Measurements from ENCODE around the gene SEH1L.
A peak's percentile ranks its signal among the peaks of the same experiment; 100 is the strongest.
"Not testable (repeated sequence)": the region's sequence is repeated elsewhere in the genome, so short reads cannot be mapped to it uniquely, and the experiment has no call there.

Gene SEH1L

DNA sequence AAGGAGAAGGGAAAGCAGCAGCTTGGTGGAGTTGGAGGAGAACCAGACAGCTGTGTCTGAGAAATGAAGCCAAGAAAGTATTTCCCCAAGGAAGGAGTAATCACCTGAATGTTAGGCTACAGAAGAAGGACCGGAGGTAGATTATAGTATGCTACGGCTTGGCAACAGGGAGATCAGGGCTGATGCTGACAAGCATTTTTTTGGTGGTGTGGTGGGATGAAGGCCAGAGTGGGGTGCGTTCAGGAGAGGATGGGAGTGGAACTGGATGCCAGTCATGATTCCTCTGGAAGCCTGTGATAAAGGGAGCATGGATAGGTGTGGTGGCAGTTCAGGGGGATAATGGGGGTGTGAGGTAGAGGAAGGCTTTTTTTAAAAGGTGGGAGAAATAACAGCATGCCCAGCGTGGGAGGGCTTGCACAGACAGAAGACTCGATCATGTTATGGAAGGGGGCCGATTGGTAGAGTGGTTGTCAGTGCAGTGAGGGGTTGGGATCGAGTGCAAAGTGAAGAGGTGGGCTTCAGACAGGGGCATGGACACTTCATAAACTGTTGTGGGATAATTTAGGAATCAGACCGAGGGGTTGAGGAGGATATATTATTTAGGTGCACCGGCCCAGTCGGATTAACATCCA is 49.0 kb downstream of the SEH1L start:
- peaks cover 90% of the 10 kb centered on the region for H3K79me2 ChIP-seq (ENCODE audit: insufficient read depth, low read length)
- no peak overlapping the region for H2AFZ ChIP-seq (ENCODE audit: low read length)
- no peak overlapping the region for H3K4me2 ChIP-seq (ENCODE audit: low read length)
- peaks cover 34% of the 10 kb centered on the region for H3K4me1 ChIP-seq (ENCODE audit: insufficient read depth, low read length, severe bottlenecking)
- TF ChIP-seq EZH2 (IDR thresholded peaks at IDR 0.05; ENCODE audit: borderline replicate concordance, low read length), result no peak
- H3K36me3 ChIP-seq (ENCODE audit: insufficient read depth, low read length), result peaks cover 45% of the 10 kb centered on the region
- H3K4me3 ChIP-seq (ENCODE audit: low read depth, low read length, poor library complexity, severe bottlenecking), result no peak overlapping the region
- no peaks in the 10 kb centered on the region for H4K20me1 ChIP-seq (ENCODE audit: insufficient read depth, low read length)
- no peak overlapping the region for H3K9ac ChIP-seq (ENCODE audit: low read length)
- no peaks in the 10 kb centered on the region for H3K27me3 ChIP-seq (ENCODE audit: insufficient read depth, low read length)
- H3K27ac ChIP-seq (ENCODE audit: low read depth, low read length, poor library complexity, severe bottlenecking), result no peak overlapping the region
- H3K9me3 ChIP-seq (ENCODE audit: low read length), result no peaks in the 10 kb centered on the region
- H3K9me2 ChIP-seq (ENCODE audit: low read depth, low read length), result no peaks in the 10 kb centered on the region
- H3F3A ChIP-seq (ENCODE audit: insufficient read depth, low read length), result no peaks in the 10 kb centered on the region

DNA sequence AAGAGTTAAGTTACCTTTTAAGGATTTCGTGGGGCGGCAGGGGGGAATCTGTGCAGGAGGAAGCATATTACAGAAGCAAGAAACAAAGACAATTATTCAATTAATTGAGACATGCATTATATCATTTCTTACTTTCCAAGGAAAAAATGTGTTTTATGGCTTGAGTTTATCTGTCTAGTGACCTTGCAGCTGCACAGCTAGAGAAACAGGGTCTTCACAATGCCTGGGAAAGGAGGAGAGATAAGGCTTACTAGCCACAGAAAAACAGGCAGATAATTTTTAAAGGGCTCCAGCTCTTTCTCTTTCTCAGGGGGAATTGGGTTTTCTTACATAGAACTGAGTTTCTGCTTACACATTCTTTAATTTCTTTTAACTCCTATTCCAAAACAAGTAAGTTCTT is 49.5 kb downstream of the SEH1L start:
- not testable (repeated sequence) for H3K4me3 ChIP-seq (ENCODE audit: low read depth, low read length, poor library complexity, severe bottlenecking); H3F3A ChIP-seq (ENCODE audit: insufficient read depth, low read length); H4K20me1 ChIP-seq (ENCODE audit: insufficient read depth, low read length); H3K9me2 ChIP-seq (ENCODE audit: low read depth, low read length); H3K9ac ChIP-seq (ENCODE audit: low read length); H3K4me2 ChIP-seq (ENCODE audit: low read length); H3K27ac ChIP-seq (ENCODE audit: low read depth, low read length, poor library complexity, severe bottlenecking); H3K27me3 ChIP-seq (ENCODE audit: insufficient read depth, low read length); H2AFZ ChIP-seq (ENCODE audit: low read length); H3K9me3 ChIP-seq (ENCODE audit: low read length)
- Histone ChIP-seq H3K79me2 (ENCODE audit: insufficient read depth, low read length) (peaks cover 85% of the 10 kb centered on the region), H3K36me3 (ENCODE audit: insufficient read depth, low read length) (peaks cover 47% of the 10 kb centered on the region), H3K4me1 (ENCODE audit: insufficient read depth, low read length, severe bottlenecking) (peaks cover 33% of the 10 kb centered on the region)

DNA sequence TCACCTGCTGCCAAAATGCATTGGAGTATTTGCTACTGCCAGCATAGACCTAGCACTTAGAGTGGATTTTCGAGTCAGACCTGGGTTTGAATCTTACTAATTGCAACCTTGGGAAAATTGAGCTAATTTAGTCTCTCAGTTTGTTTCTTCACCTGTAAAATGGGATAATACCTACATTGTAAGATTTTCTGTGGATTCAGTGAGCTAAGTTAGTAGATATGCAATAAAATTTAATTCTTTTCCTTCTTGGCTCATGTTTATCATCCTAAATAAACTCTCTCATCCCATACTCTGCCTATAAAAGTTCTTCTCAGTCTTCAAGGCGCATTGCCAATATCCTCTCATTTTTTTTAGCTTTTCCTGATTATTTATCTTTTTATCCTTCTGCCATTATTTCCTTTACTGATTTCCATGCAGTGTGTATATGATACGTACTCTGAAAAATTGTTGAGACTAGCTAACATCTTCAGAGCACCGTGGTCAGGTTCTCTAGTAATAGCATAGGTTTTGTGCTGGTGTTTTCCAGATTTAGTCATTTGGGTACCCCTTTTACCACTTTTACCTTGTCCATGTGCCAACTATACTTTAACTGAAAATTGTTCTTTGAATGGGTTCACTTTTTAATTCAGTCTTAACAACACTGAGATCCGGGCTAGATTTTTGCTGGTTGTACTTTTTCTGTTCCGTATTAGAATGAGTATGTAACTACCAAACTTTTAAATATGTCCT is 50.7 kb downstream of the SEH1L start:
- Histone ChIP-seq H3K79me2 (ENCODE audit: insufficient read depth, low read length) (peaks cover 73% of the 10 kb centered on the region), H3K9ac (ENCODE audit: low read length) (no peak overlapping the region), H3K4me3 (ENCODE audit: low read depth, low read length, poor library complexity, severe bottlenecking) (no peak overlapping the region), H3K4me2 (ENCODE audit: low read length) (no peak overlapping the region), H3K27me3 (ENCODE audit: insufficient read depth, low read length) (no peaks in the 10 kb centered on the region), H3K27ac (ENCODE audit: low read depth, low read length, poor library complexity, severe bottlenecking) (no peak overlapping the region), H3K9me2 (ENCODE audit: low read depth, low read length) (no peaks in the 10 kb centered on the region), H4K20me1 (ENCODE audit: insufficient read depth, low read length) (no peaks in the 10 kb centered on the region), H3K4me1 (ENCODE audit: insufficient read depth, low read length, severe bottlenecking) (peaks cover 21% of the 10 kb centered on the region), H2AFZ (ENCODE audit: low read length) (no peak overlapping the region), H3K9me3 (ENCODE audit: low read length) (no peaks in the 10 kb centered on the region), H3K36me3 (ENCODE audit: insufficient read depth, low read length) (peaks cover 48% of the 10 kb centered on the region), H3F3A (ENCODE audit: insufficient read depth, low read length) (no peaks in the 10 kb centered on the region)
- TF ChIP-seq, protein P1, sequence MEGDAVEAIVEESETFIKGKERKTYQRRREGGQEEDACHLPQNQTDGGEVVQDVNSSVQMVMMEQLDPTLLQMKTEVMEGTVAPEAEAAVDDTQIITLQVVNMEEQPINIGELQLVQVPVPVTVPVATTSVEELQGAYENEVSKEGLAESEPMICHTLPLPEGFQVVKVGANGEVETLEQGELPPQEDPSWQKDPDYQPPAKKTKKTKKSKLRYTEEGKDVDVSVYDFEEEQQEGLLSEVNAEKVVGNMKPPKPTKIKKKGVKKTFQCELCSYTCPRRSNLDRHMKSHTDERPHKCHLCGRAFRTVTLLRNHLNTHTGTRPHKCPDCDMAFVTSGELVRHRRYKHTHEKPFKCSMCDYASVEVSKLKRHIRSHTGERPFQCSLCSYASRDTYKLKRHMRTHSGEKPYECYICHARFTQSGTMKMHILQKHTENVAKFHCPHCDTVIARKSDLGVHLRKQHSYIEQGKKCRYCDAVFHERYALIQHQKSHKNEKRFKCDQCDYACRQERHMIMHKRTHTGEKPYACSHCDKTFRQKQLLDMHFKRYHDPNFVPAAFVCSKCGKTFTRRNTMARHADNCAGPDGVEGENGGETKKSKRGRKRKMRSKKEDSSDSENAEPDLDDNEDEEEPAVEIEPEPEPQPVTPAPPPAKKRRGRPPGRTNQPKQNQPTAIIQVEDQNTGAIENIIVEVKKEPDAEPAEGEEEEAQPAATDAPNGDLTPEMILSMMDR (IDR thresholded peaks at IDR 0.05; ENCODE audit: low read length), result no peak
- no peak for TF ChIP-seq EZH2 (IDR thresholded peaks at IDR 0.05; ENCODE audit: borderline replicate concordance, low read length)

DNA sequence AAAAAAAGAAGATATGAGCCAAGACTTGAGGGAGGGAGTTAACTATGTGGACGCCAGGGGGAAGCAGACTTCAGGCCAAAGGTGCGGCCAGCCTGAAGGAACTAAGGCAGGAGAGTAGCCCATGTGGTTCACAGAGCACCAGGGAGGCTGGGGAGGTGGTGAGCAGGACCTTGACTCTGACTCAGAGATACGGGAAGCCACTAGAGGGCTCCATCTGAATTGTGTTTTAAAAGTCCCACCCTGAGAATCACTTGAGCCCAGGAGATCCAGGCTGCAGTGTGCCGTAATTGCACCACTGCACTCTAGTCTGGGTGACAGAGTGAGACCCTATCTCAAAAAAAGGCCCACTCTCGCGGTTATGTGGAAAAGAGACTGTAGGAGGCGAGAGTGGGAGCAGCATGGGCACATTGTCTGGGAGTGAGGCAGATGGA is 55.7 kb downstream of the SEH1L start:
- H3K9me2 ChIP-seq (ENCODE audit: low read depth, low read length), result no peaks in the 10 kb centered on the region
- no peak overlapping the region for H3K4me3 ChIP-seq (ENCODE audit: low read depth, low read length, poor library complexity, severe bottlenecking)
- no peak overlapping the region for H3K4me2 ChIP-seq (ENCODE audit: low read length)
- H3K4me1 ChIP-seq (ENCODE audit: insufficient read depth, low read length, severe bottlenecking), result no peaks in the 10 kb centered on the region
- H3F3A ChIP-seq (ENCODE audit: insufficient read depth, low read length), result no peaks in the 10 kb centered on the region
- H3K27ac ChIP-seq (ENCODE audit: low read depth, low read length, poor library complexity, severe bottlenecking), result no peak overlapping the region
- no peak overlapping the region for H2AFZ ChIP-seq (ENCODE audit: low read length)
- peaks cover 70% of the 10 kb centered on the region for H3K36me3 ChIP-seq (ENCODE audit: insufficient read depth, low read length)
- peaks cover 23% of the 10 kb centered on the region for H3K79me2 ChIP-seq (ENCODE audit: insufficient read depth, low read length)
- no peaks in the 10 kb centered on the region for H3K27me3 ChIP-seq (ENCODE audit: insufficient read depth, low read length)
- no peaks in the 10 kb centered on the region for H4K20me1 ChIP-seq (ENCODE audit: insufficient read depth, low read length)
- no peaks in the 10 kb centered on the region for H3K9me3 ChIP-seq (ENCODE audit: low read length)
- TF ChIP-seq, protein P1 (IDR thresholded peaks at IDR 0.05; ENCODE audit: low read length), result peak; percentile 84
- TF ChIP-seq EZH2 (IDR thresholded peaks at IDR 0.05; ENCODE audit: borderline replicate concordance, low read length), result no peak
- H3K9ac ChIP-seq (ENCODE audit: low read length), result no peak overlapping the region
